Liver (tissue), 3 donors: Measurements from ENCODE around the gene ACACA.

Source experiments
- ATF3 ChIP-seq: IDR thresholded peaks from 2 replicates; pipeline ENCODE4 v1.6.1; 2016; ENCODE audit warnings: antibody characterized with exemption
- CTCF ChIP-seq: fragments of 150-350 bp; IDR thresholded peaks from 2 replicates; pipeline ENCODE4 v1.5.1; 2017; ENCODE audit warnings: improper control_type of control experiment, low read depth, low read length; ENCODE audit not compliant: missing input control
- FOXA1 ChIP-seq: IDR thresholded peaks from 2 replicates; pipeline ENCODE4 v1.6.1; 2016; ENCODE audit warnings: antibody characterized with exemption
- GABPA ChIP-seq, 2 donors: IDR thresholded peaks in 1 of 2; conservative IDR thresholded peaks in 1 of 2; 2 replicates each; pipeline ENCODE4 v1.6.1; 2016; ENCODE audit warnings: antibody characterized with exemption in 2 of 2, mild to moderate bottlenecking in 1 of 2, moderate library complexity in 1 of 2
- HNF4G ChIP-seq: IDR thresholded peaks from 2 replicates; pipeline ENCODE4 v1.6.1; 2016; ENCODE audit warnings: antibody characterized with exemption
- JUND ChIP-seq, 2 donors: IDR thresholded peaks; 2 replicates each; pipeline ENCODE4 v1.6.1; 2016; ENCODE audit warnings: antibody characterized with exemption in 2 of 2
- MAX ChIP-seq: IDR thresholded peaks from 2 replicates; pipeline ENCODE4 v1.6.1; 2016; ENCODE audit warnings: antibody characterized with exemption
- RAD21 ChIP-seq, 2 donors: IDR thresholded peaks; 2 replicates each; pipeline ENCODE4 v1.6.1; 2016; ENCODE audit warnings: antibody characterized with exemption in 2 of 2, mild to moderate bottlenecking in 2 of 2
- REST ChIP-seq: IDR thresholded peaks from 2 replicates; pipeline ENCODE4 v1.6.1; 2016; ENCODE audit warnings: antibody characterized with exemption, mild to moderate bottlenecking
- RXRA ChIP-seq, 2 donors: IDR thresholded peaks; 2 replicates each; pipeline ENCODE4 v1.6.1; 2017 to 2018; ENCODE audit warnings: antibody characterized with exemption in 2 of 2, mild to moderate bottlenecking in 1 of 2
- SP1 ChIP-seq: IDR thresholded peaks from 2 replicates; pipeline ENCODE4 v1.6.1; 2018; ENCODE audit warnings: antibody characterized with exemption, mild to moderate bottlenecking
- TAF1 ChIP-seq: conservative IDR thresholded peaks from 2 replicates; pipeline ENCODE4 v1.6.1; 2016; ENCODE audit warnings: antibody characterized with exemption, mild to moderate bottlenecking
- YY1 ChIP-seq: IDR thresholded peaks from 2 replicates; pipeline ENCODE4 v1.6.1; 2016; ENCODE audit warnings: antibody characterized with exemption, mild to moderate bottlenecking
- ZBTB33 ChIP-seq: IDR thresholded peaks from 2 replicates; pipeline ENCODE4 v1.6.1; 2016; ENCODE audit warnings: antibody characterized with exemption
- donor health status: healthy.
- donor health status: healthy.

- TF ChIP-seq CTCF (no peak), JUND (IDR thresholded peaks at IDR 0.05) (no peak), HNF4G (no peak), SP1 (no peak), ZBTB33 (no peak), RXRA (IDR thresholded peaks at IDR 0.05) (no peak), MAX (no peak), REST (no peak), RAD21 (IDR thresholded peaks at IDR 0.05) (no peak), GABPA (IDR thresholded peaks at IDR 0.05 in 1 of 2, conservative IDR thresholded peaks at IDR 0.05 in 1 of 2) (no peak), YY1 (no peak), FOXA1 (no peak), TAF1 (no peak), ATF3 (no peak)
These were observed 95.7 kb downstream of the ACACA start for GRCh38 chr17:37310940-37311339.
